ENCODE data around the gene TPSAB1. TPM values are rescaled to one million over a fixed set of nuclear protein-coding genes. Genes with fewer than 3 reads are reported as not detected.

Gene TPSAB1
- total RNA-seq, 1 donor = not detected

DNA sequence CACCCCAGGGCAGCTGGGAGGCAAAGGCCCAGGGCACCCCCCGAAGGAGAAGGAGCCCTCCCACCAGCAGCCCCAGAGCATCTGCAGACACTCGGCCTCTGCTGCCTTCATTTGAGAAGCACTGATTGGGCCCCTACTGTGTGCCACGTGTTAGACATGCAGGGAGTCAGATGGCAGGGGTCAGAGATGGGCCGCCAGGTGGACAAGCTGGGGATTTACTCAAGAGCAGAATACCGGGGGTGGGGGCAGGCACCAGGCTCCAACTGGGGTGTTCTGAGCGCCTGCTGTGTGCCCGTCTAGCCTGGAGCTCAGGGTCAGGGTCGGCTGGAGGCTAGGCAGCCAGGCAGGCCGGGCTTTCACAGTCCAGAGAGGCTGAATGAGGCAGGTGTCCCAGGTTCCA is 34.2 kb upstream of the TPSAB1 start:
- no peak for DNase-seq (ENCODE audit: insufficient read length, low spot score, missing footprints)
- Histone ChIP-seq H3K27ac (ENCODE audit: low read depth, low read length) (no peak overlapping the region), H3K27me3 (ENCODE audit: insufficient read depth, low read length) (no peaks in the 10 kb centered on the region), H4K20me1 (ENCODE audit: insufficient read depth, low read length) (no peaks in the 10 kb centered on the region), H2AFZ (ENCODE audit: low read length) (no peak overlapping the region), H3K36me3 (ENCODE audit: insufficient read depth, low read length) (no peaks in the 10 kb centered on the region), H3K4me2 (ENCODE audit: insufficient read depth, low read length) (no peak overlapping the region), H3K4me1 (ENCODE audit: insufficient read depth, low read length) (no peaks in the 10 kb centered on the region), H3K9me3 (ENCODE audit: low read depth, low read length) (no peaks in the 10 kb centered on the region), H3K79me2 (ENCODE audit: insufficient read depth, low read length) (no peaks in the 10 kb centered on the region), H3K4me3 (ENCODE audit: insufficient read depth, low read length) (no peak overlapping the region)
- TF ChIP-seq, protein P1, sequence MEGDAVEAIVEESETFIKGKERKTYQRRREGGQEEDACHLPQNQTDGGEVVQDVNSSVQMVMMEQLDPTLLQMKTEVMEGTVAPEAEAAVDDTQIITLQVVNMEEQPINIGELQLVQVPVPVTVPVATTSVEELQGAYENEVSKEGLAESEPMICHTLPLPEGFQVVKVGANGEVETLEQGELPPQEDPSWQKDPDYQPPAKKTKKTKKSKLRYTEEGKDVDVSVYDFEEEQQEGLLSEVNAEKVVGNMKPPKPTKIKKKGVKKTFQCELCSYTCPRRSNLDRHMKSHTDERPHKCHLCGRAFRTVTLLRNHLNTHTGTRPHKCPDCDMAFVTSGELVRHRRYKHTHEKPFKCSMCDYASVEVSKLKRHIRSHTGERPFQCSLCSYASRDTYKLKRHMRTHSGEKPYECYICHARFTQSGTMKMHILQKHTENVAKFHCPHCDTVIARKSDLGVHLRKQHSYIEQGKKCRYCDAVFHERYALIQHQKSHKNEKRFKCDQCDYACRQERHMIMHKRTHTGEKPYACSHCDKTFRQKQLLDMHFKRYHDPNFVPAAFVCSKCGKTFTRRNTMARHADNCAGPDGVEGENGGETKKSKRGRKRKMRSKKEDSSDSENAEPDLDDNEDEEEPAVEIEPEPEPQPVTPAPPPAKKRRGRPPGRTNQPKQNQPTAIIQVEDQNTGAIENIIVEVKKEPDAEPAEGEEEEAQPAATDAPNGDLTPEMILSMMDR (IDR thresholded peaks at IDR 0.05; ENCODE audit: extremely low read depth, low read depth, low read length) = no peak

DNA sequence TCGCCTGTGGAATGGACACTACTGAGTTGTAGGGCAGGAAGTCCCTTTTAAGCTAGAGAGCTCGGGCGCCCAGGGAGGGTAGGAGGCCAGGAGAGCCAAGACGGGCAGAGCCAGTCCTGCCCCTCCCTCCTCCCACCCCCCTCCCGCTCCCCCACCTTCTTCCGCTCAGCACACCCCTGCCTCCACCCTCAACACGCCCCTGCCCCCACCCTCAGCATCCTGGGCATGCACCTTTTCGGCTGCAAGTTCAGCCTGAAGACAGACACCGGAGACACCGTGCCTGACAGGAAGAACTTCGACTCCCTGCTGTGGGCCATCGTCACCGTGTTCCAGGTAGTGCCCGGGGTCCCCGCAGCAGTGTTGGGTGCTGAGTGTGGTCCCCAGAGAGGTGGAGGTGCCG is 33.7 kb upstream of the TPSAB1 start:
- Histone ChIP-seq H2AFZ (ENCODE audit: low read length) (no peak overlapping the region), H3K36me3 (ENCODE audit: insufficient read depth, low read length) (no peaks in the 10 kb centered on the region), H3K4me3 (ENCODE audit: insufficient read depth, low read length) (no peak overlapping the region), H3K9me3 (ENCODE audit: low read depth, low read length) (no peaks in the 10 kb centered on the region), H3K27ac (ENCODE audit: low read depth, low read length) (no peak overlapping the region), H4K20me1 (ENCODE audit: insufficient read depth, low read length) (no peaks in the 10 kb centered on the region), H3K79me2 (ENCODE audit: insufficient read depth, low read length) (no peaks in the 10 kb centered on the region), H3K4me2 (ENCODE audit: insufficient read depth, low read length) (no peak overlapping the region), H3K27me3 (ENCODE audit: insufficient read depth, low read length) (no peaks in the 10 kb centered on the region), H3K4me1 (ENCODE audit: insufficient read depth, low read length) (no peaks in the 10 kb centered on the region)
- TF ChIP-seq, protein P1 (IDR thresholded peaks at IDR 0.05; ENCODE audit: extremely low read depth, low read depth, low read length) = no peak
- no peak for DNase-seq (ENCODE audit: insufficient read length, low spot score, missing footprints)

DNA sequence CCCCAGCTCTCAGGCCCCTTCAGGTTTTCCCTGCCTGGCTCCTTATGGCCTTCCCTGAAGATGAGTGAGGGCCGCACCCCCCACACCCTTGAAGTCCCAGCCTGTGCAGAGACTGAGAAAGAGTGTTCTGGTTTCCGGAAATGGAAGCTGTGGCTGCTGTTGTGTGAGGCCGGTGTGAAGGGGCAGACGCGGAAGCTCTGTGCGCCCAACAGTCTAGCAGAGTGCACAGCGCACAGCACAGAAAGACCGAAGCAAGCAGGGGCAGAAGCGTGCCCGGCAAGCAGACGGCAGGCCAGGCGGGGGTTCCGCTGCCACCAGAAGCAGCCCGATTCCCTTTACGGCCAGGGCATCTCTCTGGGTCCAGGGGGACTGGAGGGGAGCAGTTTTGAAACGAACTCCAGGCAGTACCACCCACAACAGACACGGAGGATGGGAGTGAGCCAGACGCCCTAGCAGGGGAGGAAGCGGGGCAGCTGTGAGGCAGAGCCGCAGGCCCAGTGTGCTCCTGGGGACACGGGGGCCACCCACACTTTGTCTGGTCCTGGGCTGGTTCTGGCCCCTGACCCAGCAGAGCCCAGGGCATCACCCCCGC is 32.2 kb upstream of the TPSAB1 start:
- no peaks in the 10 kb centered on the region for H3K79me2 ChIP-seq (ENCODE audit: insufficient read depth, low read length)
- no peak overlapping the region for H3K4me3 ChIP-seq (ENCODE audit: insufficient read depth, low read length)
- no peaks in the 10 kb centered on the region for H4K20me1 ChIP-seq (ENCODE audit: insufficient read depth, low read length)
- TF ChIP-seq, protein P1 (IDR thresholded peaks at IDR 0.05; ENCODE audit: extremely low read depth, low read depth, low read length) = no peak
- no peak overlapping the region for H2AFZ ChIP-seq (ENCODE audit: low read length)
- no peaks in the 10 kb centered on the region for H3K9me3 ChIP-seq (ENCODE audit: low read depth, low read length)
- H3K4me1 ChIP-seq (ENCODE audit: insufficient read depth, low read length) = no peaks in the 10 kb centered on the region
- H3K27me3 ChIP-seq (ENCODE audit: insufficient read depth, low read length) = no peaks in the 10 kb centered on the region
- DNase-seq (ENCODE audit: insufficient read length, low spot score, missing footprints) = no peak
- no peak overlapping the region for H3K4me2 ChIP-seq (ENCODE audit: insufficient read depth, low read length)
- no peak overlapping the region for H3K27ac ChIP-seq (ENCODE audit: low read depth, low read length)
- no peaks in the 10 kb centered on the region for H3K36me3 ChIP-seq (ENCODE audit: insufficient read depth, low read length)

DNA sequence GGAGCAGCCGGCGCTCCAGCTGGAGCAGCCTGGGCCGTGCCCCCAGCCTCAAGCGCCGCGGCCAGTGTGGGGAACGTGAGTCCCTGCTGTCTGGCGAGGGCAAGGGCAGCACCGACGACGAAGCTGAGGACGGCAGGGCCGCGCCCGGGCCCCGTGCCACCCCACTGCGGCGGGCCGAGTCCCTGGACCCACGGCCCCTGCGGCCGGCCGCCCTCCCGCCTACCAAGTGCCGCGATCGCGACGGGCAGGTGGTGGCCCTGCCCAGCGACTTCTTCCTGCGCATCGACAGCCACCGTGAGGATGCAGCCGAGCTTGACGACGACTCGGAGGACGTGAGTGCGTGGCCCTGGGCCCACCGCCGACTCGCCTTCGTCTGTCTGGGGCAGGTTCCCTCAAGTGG is 31.4 kb upstream of the TPSAB1 start:
- no peak overlapping the region for H3K27ac ChIP-seq (ENCODE audit: low read depth, low read length)
- H3K27me3 ChIP-seq (ENCODE audit: insufficient read depth, low read length) = no peaks in the 10 kb centered on the region
- TF ChIP-seq, protein P1 (IDR thresholded peaks at IDR 0.05; ENCODE audit: extremely low read depth, low read depth, low read length) = no peak

More for the DNA sequence above, 31.4 kb upstream of the TPSAB1 start:
- Histone ChIP-seq H3K79me2 (ENCODE audit: insufficient read depth, low read length) (no peaks in the 10 kb centered on the region), H3K36me3 (ENCODE audit: insufficient read depth, low read length) (no peaks in the 10 kb centered on the region), H3K4me2 (ENCODE audit: insufficient read depth, low read length) (no peak overlapping the region), H4K20me1 (ENCODE audit: insufficient read depth, low read length) (no peaks in the 10 kb centered on the region), H3K9me3 (ENCODE audit: low read depth, low read length) (no peaks in the 10 kb centered on the region), H3K4me3 (ENCODE audit: insufficient read depth, low read length) (no peak overlapping the region), H2AFZ (ENCODE audit: low read length) (no peak overlapping the region), H3K4me1 (ENCODE audit: insufficient read depth, low read length) (no peaks in the 10 kb centered on the region)
- DNase-seq (ENCODE audit: insufficient read length, low spot score, missing footprints) = no peak
